Erythroblast (primary cell): ENCODE measurements around the gene ANK3.

Experiments used
- GATA1 ChIP-seq: IDR thresholded peaks from 2 replicates; pipeline ENCODE4 v1.6.1; 2011; ENCODE audit warnings: low read depth, mild to moderate bottlenecking, control low read depth, low read length, moderate library complexity
- POLR2A ChIP-seq: IDR thresholded peaks from 2 replicates; pipeline ENCODE4 v1.6.1; 2011; ENCODE audit warnings: mild to moderate bottlenecking, low read length

GRCh38 chr10:60040014-60040662, 349.5 kb downstream of the ANK3 start:
- no peak for TF ChIP-seq POLR2A
- TF ChIP-seq GATA1, result no peak
